ENCODE data around the gene S100A6. TPM values are rescaled to one million over a fixed set of nuclear protein-coding genes. Genes with fewer than 3 reads are reported as not detected.

The S100A6 gene
- polyA plus RNA-seq, 1 donor from 2014 or later: not detected

DNA sequence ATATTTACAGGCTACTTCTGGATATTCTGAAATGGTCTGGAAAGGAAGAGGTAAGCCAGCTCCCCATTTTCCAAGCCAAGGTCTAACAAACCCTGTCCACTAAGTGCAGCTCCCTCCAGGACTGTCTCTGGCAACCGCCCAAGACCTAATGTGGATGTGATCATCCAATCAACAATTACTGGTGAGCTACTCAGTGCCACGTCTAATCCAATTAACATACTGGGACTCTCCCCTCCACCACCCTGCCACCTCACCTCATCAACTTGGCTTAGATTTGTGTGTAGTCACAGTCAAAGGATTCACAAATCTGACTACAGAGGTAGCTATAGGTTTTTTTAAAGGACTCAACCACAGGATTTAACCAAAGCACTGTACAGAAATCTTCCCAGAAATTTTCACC lies 49.9 kb downstream of the S100A6 start:
- H3K27ac ChIP-seq (ENCODE audit: low read length): no peak overlapping the region
- H3K9ac ChIP-seq (ENCODE audit: low read length): no peak overlapping the region
- H2AFZ ChIP-seq (ENCODE audit: low read depth, low read length): no peak overlapping the region
- no peaks in the 10 kb centered on the region for H3K36me3 ChIP-seq (ENCODE audit: insufficient read depth, low read length)
- no peaks in the 10 kb centered on the region for H4K20me1 ChIP-seq (ENCODE audit: insufficient read depth)
- no peaks in the 10 kb centered on the region for H3K9me2 ChIP-seq (ENCODE audit: insufficient read depth, low read length)
- no peak overlapping the region for H3K4me3 ChIP-seq (ENCODE audit: low read length)
- H3K9me3 ChIP-seq (ENCODE audit: low read length): no peaks in the 10 kb centered on the region
- no peaks in the 10 kb centered on the region for H3K27me3 ChIP-seq (ENCODE audit: insufficient read depth, low read depth, low read length)
- no peak overlapping the region for H3K4me2 ChIP-seq (ENCODE audit: low read length)
- H3K79me2 ChIP-seq (replicated peaks; ENCODE audit: insufficient read depth, low read length): no peaks in the 10 kb centered on the region
- no peaks in the 10 kb centered on the region for H3F3A ChIP-seq (ENCODE audit: insufficient read depth, low read length, poor library complexity, severe bottlenecking)
- TF ChIP-seq RAD21 (conservative IDR thresholded peaks at IDR 0.05) (no peak), EP300 (conservative IDR thresholded peaks at IDR 0.05; ENCODE audit: poor library complexity, severe bottlenecking) (no peak), SMC3 (conservative IDR thresholded peaks at IDR 0.05; ENCODE audit: poor library complexity) (no peak), TAF1 (IDR thresholded peaks at IDR 0.05; ENCODE audit: low read depth) (no peak), POLR2AphosphoS5 (IDR thresholded peaks at IDR 0.05) (no peak), EZH2 (IDR thresholded peaks at IDR 0.05; ENCODE audit: borderline replicate concordance, insufficient read depth, low read length, poor library complexity, severe bottlenecking) (no peak), MXI1 (conservative IDR thresholded peaks at IDR 0.05; ENCODE audit: poor library complexity, severe bottlenecking) (no peak)
- TF ChIP-seq, protein P1, sequence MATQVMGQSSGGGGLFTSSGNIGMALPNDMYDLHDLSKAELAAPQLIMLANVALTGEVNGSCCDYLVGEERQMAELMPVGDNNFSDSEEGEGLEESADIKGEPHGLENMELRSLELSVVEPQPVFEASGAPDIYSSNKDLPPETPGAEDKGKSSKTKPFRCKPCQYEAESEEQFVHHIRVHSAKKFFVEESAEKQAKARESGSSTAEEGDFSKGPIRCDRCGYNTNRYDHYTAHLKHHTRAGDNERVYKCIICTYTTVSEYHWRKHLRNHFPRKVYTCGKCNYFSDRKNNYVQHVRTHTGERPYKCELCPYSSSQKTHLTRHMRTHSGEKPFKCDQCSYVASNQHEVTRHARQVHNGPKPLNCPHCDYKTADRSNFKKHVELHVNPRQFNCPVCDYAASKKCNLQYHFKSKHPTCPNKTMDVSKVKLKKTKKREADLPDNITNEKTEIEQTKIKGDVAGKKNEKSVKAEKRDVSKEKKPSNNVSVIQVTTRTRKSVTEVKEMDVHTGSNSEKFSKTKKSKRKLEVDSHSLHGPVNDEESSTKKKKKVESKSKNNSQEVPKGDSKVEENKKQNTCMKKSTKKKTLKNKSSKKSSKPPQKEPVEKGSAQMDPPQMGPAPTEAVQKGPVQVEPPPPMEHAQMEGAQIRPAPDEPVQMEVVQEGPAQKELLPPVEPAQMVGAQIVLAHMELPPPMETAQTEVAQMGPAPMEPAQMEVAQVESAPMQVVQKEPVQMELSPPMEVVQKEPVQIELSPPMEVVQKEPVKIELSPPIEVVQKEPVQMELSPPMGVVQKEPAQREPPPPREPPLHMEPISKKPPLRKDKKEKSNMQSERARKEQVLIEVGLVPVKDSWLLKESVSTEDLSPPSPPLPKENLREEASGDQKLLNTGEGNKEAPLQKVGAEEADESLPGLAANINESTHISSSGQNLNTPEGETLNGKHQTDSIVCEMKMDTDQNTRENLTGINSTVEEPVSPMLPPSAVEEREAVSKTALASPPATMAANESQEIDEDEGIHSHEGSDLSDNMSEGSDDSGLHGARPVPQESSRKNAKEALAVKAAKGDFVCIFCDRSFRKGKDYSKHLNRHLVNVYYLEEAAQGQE (IDR thresholded peaks at IDR 0.05; ENCODE audit: borderline replicate concordance): no peak
- TF ChIP-seq, protein P2, sequence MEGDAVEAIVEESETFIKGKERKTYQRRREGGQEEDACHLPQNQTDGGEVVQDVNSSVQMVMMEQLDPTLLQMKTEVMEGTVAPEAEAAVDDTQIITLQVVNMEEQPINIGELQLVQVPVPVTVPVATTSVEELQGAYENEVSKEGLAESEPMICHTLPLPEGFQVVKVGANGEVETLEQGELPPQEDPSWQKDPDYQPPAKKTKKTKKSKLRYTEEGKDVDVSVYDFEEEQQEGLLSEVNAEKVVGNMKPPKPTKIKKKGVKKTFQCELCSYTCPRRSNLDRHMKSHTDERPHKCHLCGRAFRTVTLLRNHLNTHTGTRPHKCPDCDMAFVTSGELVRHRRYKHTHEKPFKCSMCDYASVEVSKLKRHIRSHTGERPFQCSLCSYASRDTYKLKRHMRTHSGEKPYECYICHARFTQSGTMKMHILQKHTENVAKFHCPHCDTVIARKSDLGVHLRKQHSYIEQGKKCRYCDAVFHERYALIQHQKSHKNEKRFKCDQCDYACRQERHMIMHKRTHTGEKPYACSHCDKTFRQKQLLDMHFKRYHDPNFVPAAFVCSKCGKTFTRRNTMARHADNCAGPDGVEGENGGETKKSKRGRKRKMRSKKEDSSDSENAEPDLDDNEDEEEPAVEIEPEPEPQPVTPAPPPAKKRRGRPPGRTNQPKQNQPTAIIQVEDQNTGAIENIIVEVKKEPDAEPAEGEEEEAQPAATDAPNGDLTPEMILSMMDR (IDR thresholded peaks at IDR 0.05; ENCODE audit: poor library complexity, severe bottlenecking): no peak

Other genes starting within 250 kb of the S100A6 start
- gene PGLYRP3, start 223.0 kb downstream of the S100A6 start, polyA plus RNA-seq: not detected in 2 replicates
- not detected in 2 replicates for gene PGLYRP4, start 187.2 kb downstream of the S100A6 start, polyA plus RNA-seq
- not detected in 2 replicates for gene S100A9, start 178.1 kb downstream of the S100A6 start, polyA plus RNA-seq
- not detected in 2 replicates for gene S100A12, start 160.4 kb downstream of the S100A6 start, polyA plus RNA-seq
- gene S100A8, start 144.9 kb downstream of the S100A6 start, polyA plus RNA-seq: not detected in 2 replicates
- gene S100A7A, start 119.5 kb downstream of the S100A6 start, polyA plus RNA-seq: 0.24 TPM in 1 of 2 replicates, not detected in the other
- not detected in 2 replicates for gene S100A7, start 75.3 kb downstream of the S100A6 start, polyA plus RNA-seq
- not detected in 2 replicates for gene S100A5, start 4.9 kb upstream of the S100A6 start, polyA plus RNA-seq
- gene S100A4, start 9.8 kb upstream of the S100A6 start, polyA plus RNA-seq: not detected in 2 replicates
- not detected in 2 replicates for gene S100A3, start 13.3 kb upstream of the S100A6 start, polyA plus RNA-seq
- not detected in 2 replicates for gene S100A2, start 29.9 kb upstream of the S100A6 start, polyA plus RNA-seq
- gene S100A16, start 77.1 kb upstream of the S100A6 start, polyA plus RNA-seq: not detected in 2 replicates
- not detected in 2 replicates for gene S100A14, start 80.3 kb upstream of the S100A6 start, polyA plus RNA-seq
- gene S100A13, start 91.5 kb upstream of the S100A6 start, polyA plus RNA-seq: 2.0 and 2.1 TPM in 2 replicates
- gene S100A1, start 92.4 kb upstream of the S100A6 start, polyA plus RNA-seq: not detected in 2 replicates
- 159 and 168 TPM in 2 replicates for gene CHTOP, start 98.1 kb upstream of the S100A6 start, polyA plus RNA-seq
- gene SNAPIN, start 122.7 kb upstream of the S100A6 start, polyA plus RNA-seq: 86.2 and 100.0 TPM in 2 replicates
- 383 and 410 TPM in 2 replicates for gene ILF2, start 135.0 kb upstream of the S100A6 start, polyA plus RNA-seq
- 0.18 and 0.45 TPM in 2 replicates for gene NPR1, start 142.7 kb upstream of the S100A6 start, polyA plus RNA-seq
- 29.9 and 31.0 TPM in 2 replicates for gene INTS3, start 192.1 kb upstream of the S100A6 start, polyA plus RNA-seq
- gene SLC27A3, start 239.4 kb upstream of the S100A6 start, polyA plus RNA-seq: 30.6 and 38.2 TPM in 2 replicates

Measured in neural cell (in vitro differentiated cells).